Measurements from ENCODE around the gene SLC22A15. TPM values are rescaled to one million over a fixed set of nuclear protein-coding genes. Genes with fewer than 3 reads are reported as not detected.

The SLC22A15 gene
- total and polyA plus RNA-seq, 2 experiments from 2014 or later, result 2.7 to 3.8 TPM

DNA sequence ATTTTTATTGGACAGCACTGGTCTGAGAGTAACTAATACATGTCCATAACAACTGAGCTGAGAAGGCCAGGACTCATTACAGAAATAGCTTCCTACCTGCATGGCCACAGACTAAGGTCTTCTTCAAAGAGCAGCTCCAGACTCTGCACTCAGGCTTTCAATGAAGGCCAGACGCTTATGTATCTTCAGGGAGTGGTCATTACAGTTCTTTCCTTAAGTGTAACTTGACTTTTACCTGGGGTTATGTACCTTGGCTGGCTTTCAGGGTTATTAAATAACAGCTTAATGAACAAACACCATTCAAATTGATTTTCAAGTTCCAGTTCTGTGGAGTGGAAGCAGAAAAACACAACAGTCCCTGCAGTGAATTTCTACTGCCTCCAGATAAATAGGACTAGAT, 23.8 kb upstream of the SLC22A15 start:
- H3K27ac Mint-ChIP-seq, result no peak overlapping the region
- ATAC-seq, result no peak

More for the DNA sequence above, 23.8 kb upstream of the SLC22A15 start:
- Mint-ChIP-seq H3K4me1 (peaks cover 19% of the 10 kb centered on the region), H3K4me3 (no peak overlapping the region), H3K27me3 (ENCODE audit: insufficient read depth, low read depth, poor library complexity) (peaks cover 4% of the 10 kb centered on the region), H3K9me3 (no peaks in the 10 kb centered on the region), H3K36me3 (ENCODE audit: low read depth) (no peaks in the 10 kb centered on the region)
- H3K36me3 ChIP-seq (ENCODE audit: insufficient read depth), result no peaks in the 10 kb centered on the region
- TF ChIP-seq EZH2 (IDR thresholded peaks at IDR 0.05; ENCODE audit: low read depth, unreplicated experiment) (no peak), NANOG (IDR thresholded peaks at IDR 0.05; ENCODE audit: borderline replicate concordance) (no peak), ZNF331 (CRISPR knock-in tag; IDR thresholded peaks at IDR 0.05; ENCODE audit: low read depth) (no peak), POLR2AphosphoS5 (IDR thresholded peaks at IDR 0.05; ENCODE audit: low read depth) (no peak), CREB1 (CRISPR knock-in tag; IDR thresholded peaks at IDR 0.05; ENCODE audit: low read depth) (no peak), JUNB (IDR thresholded peaks at IDR 0.05; ENCODE audit: unreplicated experiment) (no peak), ZNF114 (CRISPR knock-in tag; IDR thresholded peaks at IDR 0.05) (no peak), EZH2phosphoT487 (IDR thresholded peaks at IDR 0.05; ENCODE audit: unreplicated experiment) (no peak), STAT1 (IDR thresholded peaks at IDR 0.05; ENCODE audit: unreplicated experiment) (no peak)
- TF ChIP-seq, protein P1, sequence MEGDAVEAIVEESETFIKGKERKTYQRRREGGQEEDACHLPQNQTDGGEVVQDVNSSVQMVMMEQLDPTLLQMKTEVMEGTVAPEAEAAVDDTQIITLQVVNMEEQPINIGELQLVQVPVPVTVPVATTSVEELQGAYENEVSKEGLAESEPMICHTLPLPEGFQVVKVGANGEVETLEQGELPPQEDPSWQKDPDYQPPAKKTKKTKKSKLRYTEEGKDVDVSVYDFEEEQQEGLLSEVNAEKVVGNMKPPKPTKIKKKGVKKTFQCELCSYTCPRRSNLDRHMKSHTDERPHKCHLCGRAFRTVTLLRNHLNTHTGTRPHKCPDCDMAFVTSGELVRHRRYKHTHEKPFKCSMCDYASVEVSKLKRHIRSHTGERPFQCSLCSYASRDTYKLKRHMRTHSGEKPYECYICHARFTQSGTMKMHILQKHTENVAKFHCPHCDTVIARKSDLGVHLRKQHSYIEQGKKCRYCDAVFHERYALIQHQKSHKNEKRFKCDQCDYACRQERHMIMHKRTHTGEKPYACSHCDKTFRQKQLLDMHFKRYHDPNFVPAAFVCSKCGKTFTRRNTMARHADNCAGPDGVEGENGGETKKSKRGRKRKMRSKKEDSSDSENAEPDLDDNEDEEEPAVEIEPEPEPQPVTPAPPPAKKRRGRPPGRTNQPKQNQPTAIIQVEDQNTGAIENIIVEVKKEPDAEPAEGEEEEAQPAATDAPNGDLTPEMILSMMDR (conservative IDR thresholded peaks at IDR 0.05; ENCODE audit: low read depth in 2 of 2), result no peak
- TF ChIP-seq, protein P2, sequence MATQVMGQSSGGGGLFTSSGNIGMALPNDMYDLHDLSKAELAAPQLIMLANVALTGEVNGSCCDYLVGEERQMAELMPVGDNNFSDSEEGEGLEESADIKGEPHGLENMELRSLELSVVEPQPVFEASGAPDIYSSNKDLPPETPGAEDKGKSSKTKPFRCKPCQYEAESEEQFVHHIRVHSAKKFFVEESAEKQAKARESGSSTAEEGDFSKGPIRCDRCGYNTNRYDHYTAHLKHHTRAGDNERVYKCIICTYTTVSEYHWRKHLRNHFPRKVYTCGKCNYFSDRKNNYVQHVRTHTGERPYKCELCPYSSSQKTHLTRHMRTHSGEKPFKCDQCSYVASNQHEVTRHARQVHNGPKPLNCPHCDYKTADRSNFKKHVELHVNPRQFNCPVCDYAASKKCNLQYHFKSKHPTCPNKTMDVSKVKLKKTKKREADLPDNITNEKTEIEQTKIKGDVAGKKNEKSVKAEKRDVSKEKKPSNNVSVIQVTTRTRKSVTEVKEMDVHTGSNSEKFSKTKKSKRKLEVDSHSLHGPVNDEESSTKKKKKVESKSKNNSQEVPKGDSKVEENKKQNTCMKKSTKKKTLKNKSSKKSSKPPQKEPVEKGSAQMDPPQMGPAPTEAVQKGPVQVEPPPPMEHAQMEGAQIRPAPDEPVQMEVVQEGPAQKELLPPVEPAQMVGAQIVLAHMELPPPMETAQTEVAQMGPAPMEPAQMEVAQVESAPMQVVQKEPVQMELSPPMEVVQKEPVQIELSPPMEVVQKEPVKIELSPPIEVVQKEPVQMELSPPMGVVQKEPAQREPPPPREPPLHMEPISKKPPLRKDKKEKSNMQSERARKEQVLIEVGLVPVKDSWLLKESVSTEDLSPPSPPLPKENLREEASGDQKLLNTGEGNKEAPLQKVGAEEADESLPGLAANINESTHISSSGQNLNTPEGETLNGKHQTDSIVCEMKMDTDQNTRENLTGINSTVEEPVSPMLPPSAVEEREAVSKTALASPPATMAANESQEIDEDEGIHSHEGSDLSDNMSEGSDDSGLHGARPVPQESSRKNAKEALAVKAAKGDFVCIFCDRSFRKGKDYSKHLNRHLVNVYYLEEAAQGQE (IDR thresholded peaks at IDR 0.05; ENCODE audit: unreplicated experiment), result no peak
- TF ChIP-seq, protein P3, sequence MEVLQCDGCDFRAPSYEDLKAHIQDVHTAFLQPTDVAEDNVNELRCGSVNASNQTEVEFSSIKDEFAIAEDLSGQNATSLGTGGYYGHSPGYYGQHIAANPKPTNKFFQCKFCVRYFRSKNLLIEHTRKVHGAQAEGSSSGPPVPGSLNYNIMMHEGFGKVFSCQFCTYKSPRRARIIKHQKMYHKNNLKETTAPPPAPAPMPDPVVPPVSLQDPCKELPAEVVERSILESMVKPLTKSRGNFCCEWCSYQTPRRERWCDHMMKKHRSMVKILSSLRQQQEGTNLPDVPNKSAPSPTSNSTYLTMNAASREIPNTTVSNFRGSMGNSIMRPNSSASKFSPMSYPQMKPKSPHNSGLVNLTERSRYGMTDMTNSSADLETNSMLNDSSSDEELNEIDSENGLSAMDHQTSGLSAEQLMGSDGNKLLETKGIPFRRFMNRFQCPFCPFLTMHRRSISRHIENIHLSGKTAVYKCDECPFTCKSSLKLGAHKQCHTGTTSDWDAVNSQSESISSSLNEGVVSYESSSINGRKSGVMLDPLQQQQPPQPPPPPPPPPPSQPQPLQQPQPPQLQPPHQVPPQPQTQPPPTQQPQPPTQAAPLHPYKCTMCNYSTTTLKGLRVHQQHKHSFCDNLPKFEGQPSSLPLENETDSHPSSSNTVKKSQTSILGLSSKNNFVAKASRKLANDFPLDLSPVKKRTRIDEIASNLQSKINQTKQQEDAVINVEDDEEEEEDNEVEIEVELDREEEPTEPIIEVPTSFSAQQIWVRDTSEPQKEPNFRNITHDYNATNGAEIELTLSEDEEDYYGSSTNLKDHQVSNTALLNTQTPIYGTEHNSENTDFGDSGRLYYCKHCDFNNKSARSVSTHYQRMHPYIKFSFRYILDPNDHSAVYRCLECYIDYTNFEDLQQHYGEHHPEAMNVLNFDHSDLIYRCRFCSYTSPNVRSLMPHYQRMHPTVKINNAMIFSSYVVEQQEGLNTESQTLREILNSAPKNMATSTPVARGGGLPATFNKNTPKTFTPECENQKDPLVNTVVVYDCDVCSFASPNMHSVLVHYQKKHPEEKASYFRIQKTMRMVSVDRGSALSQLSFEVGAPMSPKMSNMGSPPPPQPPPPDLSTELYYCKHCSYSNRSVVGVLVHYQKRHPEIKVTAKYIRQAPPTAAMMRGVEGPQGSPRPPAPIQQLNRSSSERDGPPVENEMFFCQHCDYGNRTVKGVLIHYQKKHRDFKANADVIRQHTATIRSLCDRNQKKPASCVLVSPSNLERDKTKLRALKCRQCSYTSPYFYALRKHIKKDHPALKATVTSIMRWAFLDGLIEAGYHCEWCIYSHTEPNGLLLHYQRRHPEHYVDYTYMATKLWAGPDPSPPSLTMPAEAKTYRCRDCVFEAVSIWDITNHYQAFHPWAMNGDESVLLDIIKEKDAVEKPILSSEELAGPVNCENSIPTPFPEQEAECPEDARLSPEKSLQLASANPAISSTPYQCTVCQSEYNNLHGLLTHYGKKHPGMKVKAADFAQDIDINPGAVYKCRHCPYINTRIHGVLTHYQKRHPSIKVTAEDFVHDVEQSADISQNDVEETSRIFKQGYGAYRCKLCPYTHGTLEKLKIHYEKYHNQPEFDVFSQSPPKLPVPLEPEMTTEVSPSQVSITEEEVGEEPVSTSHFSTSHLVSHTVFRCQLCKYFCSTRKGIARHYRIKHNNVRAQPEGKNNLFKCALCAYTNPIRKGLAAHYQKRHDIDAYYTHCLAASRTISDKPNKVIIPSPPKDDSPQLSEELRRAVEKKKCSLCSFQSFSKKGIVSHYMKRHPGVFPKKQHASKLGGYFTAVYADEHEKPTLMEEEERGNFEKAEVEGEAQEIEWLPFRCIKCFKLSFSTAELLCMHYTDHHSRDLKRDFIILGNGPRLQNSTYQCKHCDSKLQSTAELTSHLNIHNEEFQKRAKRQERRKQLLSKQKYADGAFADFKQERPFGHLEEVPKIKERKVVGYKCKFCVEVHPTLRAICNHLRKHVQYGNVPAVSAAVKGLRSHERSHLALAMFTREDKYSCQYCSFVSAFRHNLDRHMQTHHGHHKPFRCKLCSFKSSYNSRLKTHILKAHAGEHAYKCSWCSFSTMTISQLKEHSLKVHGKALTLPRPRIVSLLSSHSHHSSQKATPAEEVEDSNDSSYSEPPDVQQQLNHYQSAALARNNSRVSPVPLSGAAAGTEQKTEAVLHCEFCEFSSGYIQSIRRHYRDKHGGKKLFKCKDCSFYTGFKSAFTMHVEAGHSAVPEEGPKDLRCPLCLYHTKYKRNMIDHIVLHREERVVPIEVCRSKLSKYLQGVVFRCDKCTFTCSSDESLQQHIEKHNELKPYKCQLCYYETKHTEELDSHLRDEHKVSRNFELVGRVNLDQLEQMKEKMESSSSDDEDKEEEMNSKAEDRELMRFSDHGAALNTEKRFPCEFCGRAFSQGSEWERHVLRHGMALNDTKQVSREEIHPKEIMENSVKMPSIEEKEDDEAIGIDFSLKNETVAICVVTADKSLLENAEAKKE (CRISPR knock-in tag; IDR thresholded peaks at IDR 0.05), result no peak
- TF ChIP-seq, protein P4, sequence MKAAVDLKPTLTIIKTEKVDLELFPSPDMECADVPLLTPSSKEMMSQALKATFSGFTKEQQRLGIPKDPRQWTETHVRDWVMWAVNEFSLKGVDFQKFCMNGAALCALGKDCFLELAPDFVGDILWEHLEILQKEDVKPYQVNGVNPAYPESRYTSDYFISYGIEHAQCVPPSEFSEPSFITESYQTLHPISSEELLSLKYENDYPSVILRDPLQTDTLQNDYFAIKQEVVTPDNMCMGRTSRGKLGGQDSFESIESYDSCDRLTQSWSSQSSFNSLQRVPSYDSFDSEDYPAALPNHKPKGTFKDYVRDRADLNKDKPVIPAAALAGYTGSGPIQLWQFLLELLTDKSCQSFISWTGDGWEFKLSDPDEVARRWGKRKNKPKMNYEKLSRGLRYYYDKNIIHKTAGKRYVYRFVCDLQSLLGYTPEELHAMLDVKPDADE (IDR thresholded peaks at IDR 0.05), result no peak
- peaks cover 7% of the 10 kb centered on the region; the same call in 1 of the 2 replicates for H3K4me1 ChIP-seq (ENCODE audit: insufficient read depth)
- no peak overlapping the region for H3K4me2 ChIP-seq
- H3K27me3 ChIP-seq (ENCODE audit: insufficient read depth), result no peaks in the 10 kb centered on the region
- H4K20me1 ChIP-seq (replicated peaks; ENCODE audit: insufficient read depth), result no peaks in the 10 kb centered on the region
- no peaks in the 10 kb centered on the region for H3K79me2 ChIP-seq (replicated peaks; ENCODE audit: insufficient read depth)
- no peaks in the 10 kb centered on the region for H3F3A ChIP-seq (replicated peaks; ENCODE audit: low read depth)
- H3K4me3 ChIP-seq, result no peak overlapping the region
- DNase-seq (ENCODE audit: low spot score), result no peak
- H3K9me2 ChIP-seq (ENCODE audit: insufficient read depth), result no peaks in the 10 kb centered on the region
- H2AFZ ChIP-seq, result no peak overlapping the region
- no peak overlapping the region for H3K27ac ChIP-seq (ENCODE audit: low read depth)

Measured in GM23338 (cell line).